OCI-LY3 (cell line): ENCODE data around the gene FCGR2B.
"Not testable (repeated sequence)": the region's sequence is repeated elsewhere in the genome, so short reads cannot be mapped to it uniquely, and the experiment has no call there.

Experiments
- EZH2phosphoT487 ChIP-seq: fragments of 200-600 bp; shearing (Covaris generic); IDR thresholded peaks from 2 replicates; pipeline ENCODE4 v1.6.1; 2018; ENCODE audit warnings: antibody characterized with exemption, mixed run types, low read depth
- TF ChIP-seq, protein P1 (sequence below): fragments of 200-600, 300-600 bp; sonication (generic); IDR thresholded peaks from 2 replicates; pipeline ENCODE4 v1.5.1; 2014; ENCODE audit warnings: antibody characterized with exemption, low read length, low read depth

DNA sequence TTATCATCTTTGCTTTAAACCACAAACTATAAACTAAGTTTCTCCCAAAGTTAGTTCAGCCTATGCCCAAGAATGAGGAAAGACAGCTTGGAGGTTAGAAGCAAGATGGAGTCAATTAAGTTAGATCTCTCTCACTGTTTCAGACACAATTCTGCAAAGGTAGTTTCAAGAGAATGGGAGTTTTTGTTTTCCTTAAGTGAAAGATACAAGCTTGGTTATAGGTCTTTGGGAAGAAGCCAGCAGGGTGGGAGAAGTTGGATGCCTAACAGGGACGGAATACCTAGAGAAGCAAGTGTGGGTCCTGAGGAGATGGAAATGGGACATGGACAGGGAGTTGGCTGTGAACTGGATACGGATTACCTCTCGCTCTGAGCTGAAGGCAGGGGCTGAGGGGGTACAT is 26.0 kb upstream of the FCGR2B start:
- TF ChIP-seq, protein P1, sequence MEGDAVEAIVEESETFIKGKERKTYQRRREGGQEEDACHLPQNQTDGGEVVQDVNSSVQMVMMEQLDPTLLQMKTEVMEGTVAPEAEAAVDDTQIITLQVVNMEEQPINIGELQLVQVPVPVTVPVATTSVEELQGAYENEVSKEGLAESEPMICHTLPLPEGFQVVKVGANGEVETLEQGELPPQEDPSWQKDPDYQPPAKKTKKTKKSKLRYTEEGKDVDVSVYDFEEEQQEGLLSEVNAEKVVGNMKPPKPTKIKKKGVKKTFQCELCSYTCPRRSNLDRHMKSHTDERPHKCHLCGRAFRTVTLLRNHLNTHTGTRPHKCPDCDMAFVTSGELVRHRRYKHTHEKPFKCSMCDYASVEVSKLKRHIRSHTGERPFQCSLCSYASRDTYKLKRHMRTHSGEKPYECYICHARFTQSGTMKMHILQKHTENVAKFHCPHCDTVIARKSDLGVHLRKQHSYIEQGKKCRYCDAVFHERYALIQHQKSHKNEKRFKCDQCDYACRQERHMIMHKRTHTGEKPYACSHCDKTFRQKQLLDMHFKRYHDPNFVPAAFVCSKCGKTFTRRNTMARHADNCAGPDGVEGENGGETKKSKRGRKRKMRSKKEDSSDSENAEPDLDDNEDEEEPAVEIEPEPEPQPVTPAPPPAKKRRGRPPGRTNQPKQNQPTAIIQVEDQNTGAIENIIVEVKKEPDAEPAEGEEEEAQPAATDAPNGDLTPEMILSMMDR, result not testable (repeated sequence)
- TF ChIP-seq EZH2phosphoT487, result not testable (repeated sequence)
